Right kidney (tissue), 1 donor: Measurements from ENCODE around the gene ITGA8.
"Not testable (repeated sequence)": the region's sequence is repeated elsewhere in the genome, so short reads cannot be mapped to it uniquely, and the experiment has no call there.

Experiments
- DNase-seq: peaks from one replicate; pipeline ENCODE4 v3.0.0-alpha.2; 2016

The ITGA8 gene

GRCh38 chr10:15558136-15558535, 161.6 kb downstream of the ITGA8 start:
- no peak for DNase-seq

- not testable (repeated sequence) for DNase-seq
Observed at GRCh38 chr10:15557168-15557567, 162.6 kb downstream of the ITGA8 start.

GRCh38 chr10:15550950-15551349, 168.8 kb downstream of the ITGA8 start:
- DNase-seq, result no peak

- DNase-seq, result no peak
Observed at GRCh38 chr10:15548331-15548730, 171.4 kb downstream of the ITGA8 start.

- DNase-seq, result no peak
Observed at GRCh38 chr10:15546606-15547005, 173.1 kb downstream of the ITGA8 start.

- no peak for DNase-seq
Observed at GRCh38 chr10:15545884-15546283, 173.8 kb downstream of the ITGA8 start.

- no peak for DNase-seq
Observed at GRCh38 chr10:15545266-15545665, 174.5 kb downstream of the ITGA8 start.

GRCh38 chr10:15543994-15544393, 175.7 kb downstream of the ITGA8 start:
- no peak for DNase-seq

GRCh38 chr10:15542817-15543216, 176.9 kb downstream of the ITGA8 start:
- DNase-seq, result no peak

GRCh38 chr10:15541376-15541775, 178.3 kb downstream of the ITGA8 start:
- no peak for DNase-seq

GRCh38 chr10:15540727-15541126, 179.0 kb downstream of the ITGA8 start:
- DNase-seq, result no peak

GRCh38 chr10:15539262-15539661, 180.5 kb downstream of the ITGA8 start:
- DNase-seq, result no peak

- not testable (repeated sequence) for DNase-seq
Observed at GRCh38 chr10:15534928-15535538, 184.7 kb downstream of the ITGA8 start.

- DNase-seq, result no peak
Observed at GRCh38 chr10:15531927-15532722, 187.6 kb downstream of the ITGA8 start.

GRCh38 chr10:15528859-15529239, 190.9 kb downstream of the ITGA8 start:
- no peak for DNase-seq

- no peak for DNase-seq
Observed at GRCh38 chr10:15526754-15527153, 193.0 kb downstream of the ITGA8 start.

- no peak for DNase-seq
Observed at GRCh38 chr10:15521328-15521903, 198.3 kb downstream of the ITGA8 start.

- DNase-seq, result no peak
Observed at GRCh38 chr10:15518250-15518649, 201.5 kb downstream of the ITGA8 start.

- no peak for DNase-seq
Observed at GRCh38 chr10:15516256-15517085, 203.3 kb downstream of the ITGA8 start.

- DNase-seq, result peak; percentile 4
Observed at GRCh38 chr10:15515202-15515601, 204.5 kb downstream of the ITGA8 start.

GRCh38 chr10:15510963-15511362, 208.8 kb downstream of the ITGA8 start:
- DNase-seq, result no peak

GRCh38 chr10:15505329-15505728, 214.4 kb downstream of the ITGA8 start:
- no peak for DNase-seq
